MM.1S (cell line): ENCODE results near the gene MIPEP.

Experiments used
- CTCF ChIP-seq: fragments of 300-600 bp; sonication (generic); IDR thresholded peaks from 2 replicates; pipeline ENCODE4 v1.5.1; 2016; ENCODE audit warnings: antibody characterized with exemption, low read length, mixed read lengths
- EZH2 ChIP-seq: fragments of 300-600 bp; sonication (generic); optimal IDR thresholded peaks from 2 replicates; pipeline ENCODE3; 2017; ENCODE audit warnings: low read depth, mild to moderate bottlenecking, antibody characterized with exemption, low read length, mixed read lengths

GRCh38 chr13:23817136-23817535 is 72.1 kb downstream of the MIPEP start:
- TF ChIP-seq CTCF (no peak), EZH2 (no peak)
